Measurements from ENCODE around the gene ENPP7.

DNA sequence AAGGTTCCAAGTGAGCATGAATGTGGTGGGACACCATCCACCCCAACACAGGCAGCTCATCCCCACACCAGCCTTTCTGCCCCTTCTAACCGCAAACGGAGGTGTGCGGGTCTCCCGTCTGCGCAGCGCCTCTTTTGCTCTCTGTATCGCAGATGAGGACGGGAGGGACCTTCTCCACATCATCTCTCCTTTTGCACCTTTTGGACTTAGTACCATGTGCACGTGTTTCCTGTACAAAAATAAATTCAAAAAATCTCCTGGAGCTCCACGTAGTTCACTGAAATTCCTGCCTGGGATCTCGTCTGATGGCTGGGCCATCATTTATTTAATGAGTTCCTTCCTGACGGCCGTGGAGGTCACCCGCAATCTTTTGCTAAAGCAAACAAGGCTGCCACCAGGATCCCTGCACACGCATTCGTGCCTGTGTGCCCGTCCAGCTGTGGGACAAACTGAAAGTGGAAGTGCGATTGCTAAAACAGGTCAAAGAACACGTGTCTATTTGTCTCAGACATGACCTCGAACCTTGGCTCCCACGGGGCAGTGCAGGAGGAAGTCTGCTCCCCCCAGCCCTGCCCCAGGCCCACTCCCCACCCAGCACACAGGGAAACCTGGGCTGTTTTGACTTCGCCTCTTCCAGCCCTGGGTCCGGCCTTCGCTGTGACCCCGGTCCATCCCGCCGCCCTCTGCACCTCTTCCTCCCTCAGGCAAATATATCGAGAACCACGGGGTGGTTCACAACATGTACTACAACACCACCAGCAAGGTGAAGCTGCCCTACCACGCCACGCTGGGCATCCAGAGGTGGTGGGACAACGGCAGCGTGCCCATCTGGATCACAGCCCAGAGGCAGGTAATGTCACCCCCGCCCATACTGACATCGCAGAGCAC, 2.3 kb downstream of the ENPP7 start:
- no peak for TF ChIP-seq ZNF10 (tag by site-specific recombination; IDR thresholded peaks at IDR 0.05)
- TF ChIP-seq CTCF (tag by site-specific recombination; IDR thresholded peaks at IDR 0.05), result no peak
- no peak for TF ChIP-seq ZNF138 (tag by site-specific recombination; IDR thresholded peaks at IDR 0.05; ENCODE audit: borderline replicate concordance)

Data from HEK293 (cell line).